Peyer's patch (tissue), 4 donors: Measurements from ENCODE around the gene ACSL6. TPM values are rescaled to one million over a fixed set of nuclear protein-coding genes. Genes with fewer than 3 reads are reported as not detected.
A peak's percentile ranks its signal among the peaks of the same experiment; 100 is the strongest.

Experiments
- DNase-seq, 3 donors: peaks; one replicate each; pipeline ENCODE4 v3.0.0-alpha.2; 2017 to 2019
- H3K27ac ChIP-seq, 4 donors: fragments of 200-600 bp; sonication (generic); one replicate each; pipeline ENCODE4 v1.5.1; 2016 to 2019
- H3K27me3 ChIP-seq, 2 donors: fragments of 200-600 bp; sonication (generic); one replicate each; pipeline ENCODE4 v1.5.1; 2019
- H3K36me3 ChIP-seq, 3 donors: fragments of 200-600 bp; sonication (generic); one replicate each; pipeline ENCODE4 v1.5.1; 2016 to 2019
- H3K4me1 ChIP-seq, 4 donors: fragments of 200-600 bp; sonication (generic); one replicate each; pipeline ENCODE4 v1.5.1; 2016 to 2019
- H3K4me3 ChIP-seq, 4 donors: fragments of 200-600 bp; sonication (generic); 1 replicate in 3 of 4; 2 replicates in 1 of 4; pipeline ENCODE4 v1.5.1; 2016 to 2019; ENCODE audit warnings: mild to moderate bottlenecking in 1 of 4
- H3K9me3 ChIP-seq, 4 donors: fragments of 200-600 bp; sonication (generic); one replicate each; pipeline ENCODE4 v1.5.1; 2016 to 2019; ENCODE audit warnings: mild to moderate bottlenecking in 1 of 4
- POLR2A ChIP-seq, 2 donors: fragments of 450-650 bp; IDR thresholded peaks; one replicate each; pipeline ENCODE4 v1.5.1; 2017; ENCODE audit warnings: antibody characterized with exemption in 2 of 2, mild to moderate bottlenecking in 2 of 2, moderate library complexity in 2 of 2
- total RNA-seq, 4 donors: library from RNA; depleted of rRNA; stranded (reverse); fragments of >200 nt; gene quantifications; one replicate each; pipeline ENCODE4 v1.1.0, GENCODE V29; 2016
- TF ChIP-seq, protein P1 (sequence below), 6 experiments: fragments of 450-650 bp in 4 of 6; fragments of 200-600 bp in 2 of 6; sonication (generic) in 1 of 6; IDR thresholded peaks; one replicate each; pipeline ENCODE4 v1.5.1; 2017 to 2019; ENCODE audit warnings: antibody characterized with exemption in 6 of 6, mild to moderate bottlenecking in 3 of 6, moderate library complexity in 1 of 6

The ACSL6 gene
- total RNA-seq, 4 donors from 2014 or later = 1.1 to 12.4 (median 7.4) TPM; not detected in 1

- no peak for TF ChIP-seq POLR2A (IDR thresholded peaks at IDR 0.05)
- H3K4me1 ChIP-seq = no peaks in the 10 kb centered on the region
Measured at GRCh38 chr5:132050661-132051552, 39.4 kb upstream of the ACSL6 start.

DNA sequence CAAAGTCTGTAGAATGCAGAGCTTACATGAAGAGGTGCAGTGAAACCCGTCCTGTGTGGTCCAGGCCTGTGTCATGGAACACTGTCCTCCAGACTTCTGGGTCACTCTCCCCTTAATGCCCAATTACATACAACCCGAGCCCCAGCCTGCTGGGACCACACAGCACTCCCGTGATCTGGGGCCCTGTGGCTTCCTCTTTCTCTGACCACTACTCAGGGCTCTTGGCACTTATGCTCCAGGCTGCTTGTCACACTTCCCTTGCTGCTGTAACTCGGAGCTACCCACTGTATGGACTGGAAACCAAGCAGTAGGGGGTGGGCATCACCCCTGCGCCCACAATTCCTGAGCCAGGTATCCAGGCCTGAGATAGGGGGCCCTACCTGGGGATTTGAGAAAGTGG, 38.7 kb upstream of the ACSL6 start:
- H3K4me3 ChIP-seq = no peak overlapping the region
- no peaks in the 10 kb centered on the region for H3K4me1 ChIP-seq
- peak; percentile 21 to 53 (median 46) for DNase-seq
- H3K9me3 ChIP-seq = no peaks in the 10 kb centered on the region
- TF ChIP-seq POLR2A (IDR thresholded peaks at IDR 0.05) = no peak
- TF ChIP-seq, protein P1, sequence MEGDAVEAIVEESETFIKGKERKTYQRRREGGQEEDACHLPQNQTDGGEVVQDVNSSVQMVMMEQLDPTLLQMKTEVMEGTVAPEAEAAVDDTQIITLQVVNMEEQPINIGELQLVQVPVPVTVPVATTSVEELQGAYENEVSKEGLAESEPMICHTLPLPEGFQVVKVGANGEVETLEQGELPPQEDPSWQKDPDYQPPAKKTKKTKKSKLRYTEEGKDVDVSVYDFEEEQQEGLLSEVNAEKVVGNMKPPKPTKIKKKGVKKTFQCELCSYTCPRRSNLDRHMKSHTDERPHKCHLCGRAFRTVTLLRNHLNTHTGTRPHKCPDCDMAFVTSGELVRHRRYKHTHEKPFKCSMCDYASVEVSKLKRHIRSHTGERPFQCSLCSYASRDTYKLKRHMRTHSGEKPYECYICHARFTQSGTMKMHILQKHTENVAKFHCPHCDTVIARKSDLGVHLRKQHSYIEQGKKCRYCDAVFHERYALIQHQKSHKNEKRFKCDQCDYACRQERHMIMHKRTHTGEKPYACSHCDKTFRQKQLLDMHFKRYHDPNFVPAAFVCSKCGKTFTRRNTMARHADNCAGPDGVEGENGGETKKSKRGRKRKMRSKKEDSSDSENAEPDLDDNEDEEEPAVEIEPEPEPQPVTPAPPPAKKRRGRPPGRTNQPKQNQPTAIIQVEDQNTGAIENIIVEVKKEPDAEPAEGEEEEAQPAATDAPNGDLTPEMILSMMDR (IDR thresholded peaks at IDR 0.05) = no peak
- H3K27me3 ChIP-seq = no peaks in the 10 kb centered on the region
- H3K36me3 ChIP-seq = no peaks in the 10 kb centered on the region
- no peak overlapping the region for H3K27ac ChIP-seq

More at GRCh38 chr5:132050661-132051552, 39.4 kb upstream of the ACSL6 start:
- no peak overlapping the region for H3K27ac ChIP-seq
- no peak overlapping the region for H3K4me3 ChIP-seq
- no peaks in the 10 kb centered on the region for H3K9me3 ChIP-seq
- DNase-seq = peak in 1 of 3 donors; percentile 4
- no peaks in the 10 kb centered on the region for H3K27me3 ChIP-seq
- no peaks in the 10 kb centered on the region for H3K36me3 ChIP-seq

DNA sequence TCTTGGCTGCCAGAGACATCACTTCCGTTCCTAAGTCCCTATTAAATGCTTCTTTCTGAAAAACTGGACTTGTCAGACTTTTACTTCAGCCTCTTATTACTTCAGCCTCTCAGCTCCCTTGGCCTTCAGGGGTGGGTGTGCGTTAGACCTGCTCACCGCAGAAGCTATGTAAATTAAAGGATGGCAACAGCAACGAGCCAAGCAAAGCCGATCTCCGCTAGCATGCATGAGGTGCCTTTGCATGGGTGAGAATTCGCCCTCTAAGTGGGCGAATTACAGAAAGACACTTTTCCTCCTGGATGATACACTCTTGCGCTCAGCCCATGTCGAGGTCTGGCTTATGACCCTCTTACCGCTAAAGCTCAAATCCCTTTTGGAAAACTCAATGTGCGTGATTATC, 38.1 kb upstream of the ACSL6 start:
- Histone ChIP-seq H3K27me3 (no peaks in the 10 kb centered on the region), H3K36me3 (no peaks in the 10 kb centered on the region), H3K27ac (no peak overlapping the region), H3K9me3 (no peaks in the 10 kb centered on the region), H3K4me1 (no peaks in the 10 kb centered on the region), H3K4me3 (no peak overlapping the region)
- DNase-seq = peak in 1 of 3 donors; percentile 4
- TF ChIP-seq, protein P1 (IDR thresholded peaks at IDR 0.05) = no peak
- no peak for TF ChIP-seq POLR2A (IDR thresholded peaks at IDR 0.05)

- Histone ChIP-seq H3K4me3 (no peak overlapping the region), H3K9me3 (no peaks in the 10 kb centered on the region), H3K36me3 (no peaks in the 10 kb centered on the region), H3K27me3 (no peaks in the 10 kb centered on the region), H3K4me1 (no peaks in the 10 kb centered on the region), H3K27ac (no peak overlapping the region)
- TF ChIP-seq, protein P1 (IDR thresholded peaks at IDR 0.05) = no peak
- no peak for TF ChIP-seq POLR2A (IDR thresholded peaks at IDR 0.05)
- DNase-seq = no peak
Measured at GRCh38 chr5:132049093-132049492, 37.6 kb upstream of the ACSL6 start.

DNA sequence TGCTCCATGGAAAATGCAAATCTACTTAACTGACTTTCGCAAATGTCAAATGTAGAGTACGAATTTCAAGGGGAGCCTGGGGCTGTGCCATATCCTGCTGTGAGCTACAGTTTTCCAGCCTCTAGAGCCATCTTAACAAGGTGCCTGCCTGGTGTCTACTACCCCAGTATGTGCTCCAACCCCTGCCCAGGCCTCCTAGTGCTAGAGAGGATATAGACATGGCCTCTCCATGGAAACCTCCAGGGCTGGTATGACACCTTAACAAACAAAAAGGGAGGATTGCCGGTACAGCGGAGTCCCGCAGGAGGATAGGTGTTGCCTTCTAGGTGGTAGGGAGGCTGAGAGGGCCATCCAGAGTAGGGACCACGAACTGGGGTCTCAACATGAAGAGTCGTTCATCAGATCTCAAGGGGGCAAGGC, 35.4 kb upstream of the ACSL6 start:
- H3K36me3 ChIP-seq = no peaks in the 10 kb centered on the region
- H3K27ac ChIP-seq = no peak overlapping the region
- DNase-seq = no peak
- H3K9me3 ChIP-seq = no peaks in the 10 kb centered on the region
- H3K27me3 ChIP-seq = no peaks in the 10 kb centered on the region
- TF ChIP-seq POLR2A (IDR thresholded peaks at IDR 0.05) = no peak
- TF ChIP-seq, protein P1 (IDR thresholded peaks at IDR 0.05) = no peak
- no peaks in the 10 kb centered on the region for H3K4me1 ChIP-seq
- H3K4me3 ChIP-seq = no peak overlapping the region

DNA sequence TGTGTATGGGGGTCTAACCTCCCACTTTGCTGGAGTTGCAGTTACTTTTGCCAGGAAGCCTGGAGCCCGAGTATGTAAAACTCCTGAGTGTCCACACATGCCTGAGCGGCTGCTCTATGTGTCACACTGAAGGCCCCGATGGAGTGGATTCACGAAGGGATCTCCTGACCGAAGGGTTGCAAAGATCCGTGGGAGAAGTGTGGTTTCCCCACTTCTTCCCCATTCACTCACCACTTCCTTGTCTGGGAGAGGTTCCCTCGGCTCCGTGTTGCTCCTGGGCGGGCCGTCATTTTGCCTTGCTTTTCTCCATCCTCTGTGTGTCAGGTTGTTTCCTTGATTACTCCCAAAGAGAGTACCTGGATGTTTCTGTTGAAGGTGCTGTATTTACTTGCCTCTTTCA, 32.7 kb upstream of the ACSL6 start:
- Histone ChIP-seq H3K4me1 (no peaks in the 10 kb centered on the region), H3K36me3 (no peaks in the 10 kb centered on the region), H3K27ac (no peak overlapping the region), H3K4me3 (no peak overlapping the region), H3K9me3 (no peaks in the 10 kb centered on the region), H3K27me3 (no peaks in the 10 kb centered on the region)
- DNase-seq = peak in 1 of 3 donors; percentile 43
- TF ChIP-seq, protein P1 (IDR thresholded peaks at IDR 0.05) = no peak
- TF ChIP-seq POLR2A (IDR thresholded peaks at IDR 0.05) = no peak
